WERI-Rb-1 (cell line): ENCODE data around the gene ATG14.
A peak's percentile ranks its signal among the peaks of the same experiment; 100 is the strongest.
"Not testable (repeated sequence)": the region's sequence is repeated elsewhere in the genome, so short reads cannot be mapped to it uniquely, and the experiment has no call there.

Experiments
- DNase-seq: peaks from one replicate; pipeline ENCODE4 v3.0.0-alpha.2; 2020
- H3K27ac ChIP-seq: fragments of 250-450 bp; sonication (Bioruptor Pico); 2 replicates; pipeline ENCODE4 v1.5.1; 2020; ENCODE audit warnings: mild to moderate bottlenecking, moderate library complexity
- H3K27me3 ChIP-seq: fragments of 250-450 bp; sonication (Bioruptor Pico); 2 replicates; pipeline ENCODE4 v1.5.1; 2021; ENCODE audit warnings: mild to moderate bottlenecking, low read depth, moderate library complexity; ENCODE audit not compliant: insufficient read depth, severe bottlenecking
- H3K36me3 ChIP-seq: fragments of 250-450 bp; sonication (Bioruptor Pico); 2 replicates; pipeline ENCODE4 v1.5.1; 2020; ENCODE audit warnings: mild to moderate bottlenecking, moderate library complexity
- H3K4me3 ChIP-seq: 2 replicates; pipeline ENCODE4 v1.5.1; 2011; ENCODE audit warnings: low read depth, mild to moderate bottlenecking, control low read depth, low read length
- H3K9me3 ChIP-seq: fragments of 250-450 bp; sonication (Bioruptor Pico); 2 replicates; pipeline ENCODE4 v1.5.1; 2021; ENCODE audit warnings: mild to moderate bottlenecking, moderate library complexity; ENCODE audit not compliant: severe bottlenecking
- CTCF ChIP-seq: IDR thresholded peaks from 2 replicates; pipeline ENCODE4 v1.5.1; 2011; ENCODE audit warnings: low read depth, mild to moderate bottlenecking, control low read depth, inconsistent platforms, low read length

Gene ATG14

GRCh38 chr14:55383541-55384140 is 28.0 kb downstream of the ATG14 start:
- DNase-seq, result no peak
- Histone ChIP-seq H3K4me3 (no peak overlapping the region), H3K36me3 (peaks cover 20% of the 10 kb centered on the region), H3K9me3 (no peaks in the 10 kb centered on the region), H3K27me3 (no peaks in the 10 kb centered on the region), H3K27ac (no peak overlapping the region)
- no peak for TF ChIP-seq CTCF

- not testable (repeated sequence) for H3K27me3 ChIP-seq, H3K4me3 ChIP-seq, H3K27ac ChIP-seq, H3K9me3 ChIP-seq, DNase-seq
- H3K36me3 ChIP-seq, result peaks cover 23% of the 10 kb centered on the region
These were observed 28.6 kb downstream of the ATG14 start for GRCh38 chr14:55383056-55383466.

GRCh38 chr14:55382483-55382882 is 29.1 kb downstream of the ATG14 start:
- no peak for TF ChIP-seq CTCF
- Histone ChIP-seq H3K36me3 (peaks cover 25% of the 10 kb centered on the region), H3K4me3 (no peak overlapping the region), H3K27me3 (no peaks in the 10 kb centered on the region), H3K9me3 (no peaks in the 10 kb centered on the region), H3K27ac (no peak overlapping the region)
- DNase-seq, result no peak

- no peaks in the 10 kb centered on the region for H3K27me3 ChIP-seq
- no peak overlapping the region for H3K4me3 ChIP-seq
- TF ChIP-seq CTCF, result no peak
- no peaks in the 10 kb centered on the region for H3K9me3 ChIP-seq
- peaks cover 31% of the 10 kb centered on the region for H3K36me3 ChIP-seq
- no peak for DNase-seq
- no peak overlapping the region for H3K27ac ChIP-seq
These were observed 30.1 kb downstream of the ATG14 start for GRCh38 chr14:55381561-55381960.

- H3K9me3 ChIP-seq, result no peaks in the 10 kb centered on the region
- no peak for DNase-seq
- H3K4me3 ChIP-seq, result no peak overlapping the region
- H3K27ac ChIP-seq, result no peak overlapping the region
- H3K27me3 ChIP-seq, result no peaks in the 10 kb centered on the region
- TF ChIP-seq CTCF, result no peak
- peaks cover 31% of the 10 kb centered on the region for H3K36me3 ChIP-seq
These were observed 30.6 kb downstream of the ATG14 start for GRCh38 chr14:55381040-55381439.

- peak; percentile 23; the same call in 1 of the 2 replicates for TF ChIP-seq CTCF
- no peaks in the 10 kb centered on the region for H3K27me3 ChIP-seq
- no peak for DNase-seq
- H3K4me3 ChIP-seq, result no peak overlapping the region
- peaks cover 31% of the 10 kb centered on the region for H3K36me3 ChIP-seq
- H3K27ac ChIP-seq, result no peak overlapping the region
- H3K9me3 ChIP-seq, result no peaks in the 10 kb centered on the region
These were observed 34.4 kb downstream of the ATG14 start for GRCh38 chr14:55377236-55377635.
